MV-4-11 (cell line): ENCODE measurements around the gene SPOCK2.
"Not testable (repeated sequence)": the region's sequence is repeated elsewhere in the genome, so short reads cannot be mapped to it uniquely, and the experiment has no call there.

Experiments used
- DNase-seq: peaks from one replicate; lab custom pipeline; 2025; lab: John Stamatoyannopoulos, UW

The SPOCK2 gene, protein sequence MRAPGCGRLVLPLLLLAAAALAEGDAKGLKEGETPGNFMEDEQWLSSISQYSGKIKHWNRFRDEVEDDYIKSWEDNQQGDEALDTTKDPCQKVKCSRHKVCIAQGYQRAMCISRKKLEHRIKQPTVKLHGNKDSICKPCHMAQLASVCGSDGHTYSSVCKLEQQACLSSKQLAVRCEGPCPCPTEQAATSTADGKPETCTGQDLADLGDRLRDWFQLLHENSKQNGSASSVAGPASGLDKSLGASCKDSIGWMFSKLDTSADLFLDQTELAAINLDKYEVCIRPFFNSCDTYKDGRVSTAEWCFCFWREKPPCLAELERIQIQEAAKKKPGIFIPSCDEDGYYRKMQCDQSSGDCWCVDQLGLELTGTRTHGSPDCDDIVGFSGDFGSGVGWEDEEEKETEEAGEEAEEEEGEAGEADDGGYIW

DNA sequence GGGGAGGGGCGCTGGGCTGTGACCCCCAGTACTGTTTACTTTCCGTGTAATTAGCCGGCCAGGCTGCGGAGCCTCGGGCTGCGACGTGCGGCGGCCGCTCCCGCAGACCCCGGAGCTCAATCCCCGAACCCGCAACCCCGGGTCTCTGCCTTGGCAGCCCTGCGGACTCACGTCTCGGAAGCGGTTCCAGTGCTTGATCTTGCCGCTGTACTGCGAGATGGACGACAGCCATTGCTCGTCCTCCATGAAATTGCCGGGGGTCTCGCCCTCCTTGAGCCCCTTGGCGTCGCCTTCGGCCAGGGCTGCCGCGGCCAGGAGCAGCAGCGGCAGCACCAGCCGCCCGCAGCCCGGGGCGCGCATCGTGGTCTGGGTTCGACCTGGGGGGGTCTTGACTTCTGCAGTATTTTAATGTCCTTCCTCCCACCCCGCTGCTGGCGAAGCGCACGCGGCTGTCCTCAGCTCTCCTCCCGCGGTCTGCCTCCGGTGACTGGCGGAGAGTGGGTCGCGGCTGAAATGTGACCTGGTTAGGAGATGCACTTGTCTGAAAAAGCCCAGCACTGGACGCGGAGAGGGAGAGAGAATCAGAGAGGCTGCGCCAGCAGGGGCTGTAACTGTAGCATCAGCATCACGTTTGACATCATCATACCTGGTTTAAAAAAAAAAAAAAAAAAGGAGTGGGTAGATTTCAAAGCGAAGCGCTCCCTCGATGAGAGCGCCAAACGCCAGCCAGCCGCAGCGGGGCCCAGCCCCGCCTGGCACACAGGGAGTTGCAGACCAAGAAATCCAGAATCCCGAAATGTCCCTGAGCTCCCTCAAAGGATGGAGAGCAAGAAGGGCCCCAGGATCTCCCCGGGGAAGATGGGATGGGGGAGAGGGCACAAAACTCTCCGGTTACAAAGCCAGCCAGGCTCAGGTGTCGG, at the start of gene SPOCK2:
Gene SPOCK2, minus strand, starts transcription at position 583 of the 920 bp plus-strand sequence. Its CDS starts 223 bp downstream, at position 360.
- DNase-seq = peak; percentile 10

DNA sequence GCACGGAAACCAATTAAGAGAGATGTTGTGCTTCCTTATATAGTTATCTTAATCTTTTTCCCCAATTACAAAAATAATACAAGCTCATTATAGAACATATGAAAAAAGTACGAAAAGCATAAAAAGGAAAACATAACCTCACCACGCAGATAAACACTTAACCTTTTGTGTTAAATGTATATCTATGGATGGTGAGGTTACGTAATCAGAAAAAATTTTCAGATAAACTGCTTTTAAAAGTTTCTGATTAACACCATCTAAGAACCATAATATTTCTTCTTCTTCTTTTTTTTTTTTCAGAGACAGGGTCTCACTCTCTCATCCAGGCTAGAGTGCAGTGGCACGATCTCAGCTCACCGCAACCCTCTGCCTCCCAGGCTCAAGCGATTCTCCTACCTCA, 49.2 kb upstream of the SPOCK2 start:
- no peak for DNase-seq

DNA sequence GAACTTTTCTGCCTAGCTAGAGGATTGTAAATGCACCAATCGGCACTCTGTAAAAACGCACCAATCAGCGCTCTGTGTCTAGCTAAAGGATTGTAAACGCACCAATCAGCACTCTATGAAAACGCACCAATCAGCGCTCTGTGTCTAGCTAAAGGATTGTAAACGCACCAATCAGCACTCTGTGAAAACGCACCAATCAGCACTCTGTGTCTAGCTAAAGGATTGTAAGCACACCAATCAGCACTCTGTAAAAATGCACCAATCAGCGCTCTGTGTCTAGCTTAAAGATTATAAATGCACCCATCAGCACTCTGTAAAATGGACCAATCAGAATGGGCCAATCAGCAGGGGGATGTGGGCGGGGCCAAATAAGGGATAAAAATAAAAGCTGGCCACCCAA, 47.9 kb upstream of the SPOCK2 start:
- DNase-seq = not testable (repeated sequence)

DNA sequence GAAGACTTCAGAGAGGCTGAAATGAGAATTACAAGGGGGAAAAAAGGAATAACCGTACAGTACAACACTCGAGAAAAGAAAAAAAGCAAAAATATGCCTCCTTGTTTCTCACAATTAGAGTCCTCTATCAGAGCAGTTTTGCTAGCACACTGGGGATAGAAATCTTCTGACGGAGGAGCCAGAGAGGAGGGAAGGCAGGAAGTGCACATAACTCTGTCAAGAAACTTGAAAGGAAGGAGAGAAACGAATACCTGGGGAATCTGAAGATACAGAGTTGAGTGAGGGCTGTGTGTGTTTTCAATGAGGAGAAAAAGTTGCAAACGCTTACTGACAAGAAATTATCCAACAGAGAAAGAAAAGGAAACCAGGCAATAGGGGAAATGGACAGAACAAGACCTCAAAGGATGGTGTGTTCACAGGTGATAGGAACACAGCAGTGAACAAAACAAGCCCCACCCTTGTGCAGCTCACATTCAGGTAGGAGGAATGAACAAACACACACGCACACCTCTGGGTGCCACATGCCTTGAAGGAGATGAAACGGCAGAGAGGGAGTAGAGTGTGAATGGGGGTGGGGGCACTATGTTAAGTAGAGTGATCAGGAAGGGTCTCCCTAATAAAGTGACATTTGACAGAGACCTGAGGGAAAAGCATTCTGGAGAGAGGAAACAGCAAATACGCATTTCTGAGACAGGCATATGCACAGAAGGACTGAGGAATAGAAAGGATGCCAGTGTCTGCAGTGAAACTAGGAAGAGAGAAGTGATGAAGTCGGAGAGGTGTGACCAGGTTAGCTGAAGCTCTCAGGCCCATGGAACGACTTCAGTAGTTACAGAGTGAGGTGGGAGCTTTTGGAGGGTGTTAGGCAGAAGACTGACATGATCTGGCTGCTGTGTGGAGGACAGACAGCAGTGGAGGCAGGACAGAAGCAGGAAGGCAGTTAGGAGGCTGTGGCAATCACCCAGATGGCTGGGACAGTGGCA, 46.7 kb upstream of the SPOCK2 start:
- peak; percentile 20 for DNase-seq

DNA sequence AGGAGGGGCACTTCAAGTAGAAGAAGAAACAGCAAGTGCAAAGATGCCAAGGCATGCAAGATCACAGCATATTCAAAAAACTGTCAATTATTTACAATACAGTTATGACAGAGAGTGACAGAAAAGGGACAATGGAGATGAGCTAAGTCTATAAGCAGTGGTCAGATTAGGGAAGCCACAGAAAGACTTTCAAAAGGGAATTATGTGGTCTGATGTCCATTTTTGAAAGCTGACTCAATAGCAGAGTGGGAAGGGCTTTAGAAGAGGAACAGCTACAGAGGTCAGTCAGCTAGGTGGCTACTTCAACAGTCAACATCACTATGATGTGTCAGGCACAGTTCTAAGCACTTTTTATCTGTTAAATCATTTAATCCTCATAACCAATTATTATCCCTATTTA, 45.2 kb upstream of the SPOCK2 start:
- peak; percentile 92 for DNase-seq

DNA sequence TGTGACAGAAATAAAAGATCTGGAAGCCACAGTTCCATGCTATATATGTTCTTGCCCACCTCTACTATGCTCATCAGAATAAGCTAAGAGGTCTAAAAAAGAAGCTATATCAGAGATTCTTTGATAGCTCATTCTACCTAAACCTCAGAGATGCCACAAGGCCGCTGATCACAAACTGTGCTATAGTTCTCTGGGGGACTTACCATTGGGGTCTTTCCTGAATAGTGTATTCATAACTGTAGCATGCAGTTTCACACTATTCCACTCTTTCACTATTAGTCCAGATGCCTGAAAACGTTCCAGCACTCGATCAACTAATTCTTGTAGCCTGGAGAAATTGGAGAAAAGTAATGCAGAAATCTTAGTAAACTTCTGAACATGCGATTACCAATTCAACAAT, 44.5 kb upstream of the SPOCK2 start:
- DNase-seq = no peak

DNA sequence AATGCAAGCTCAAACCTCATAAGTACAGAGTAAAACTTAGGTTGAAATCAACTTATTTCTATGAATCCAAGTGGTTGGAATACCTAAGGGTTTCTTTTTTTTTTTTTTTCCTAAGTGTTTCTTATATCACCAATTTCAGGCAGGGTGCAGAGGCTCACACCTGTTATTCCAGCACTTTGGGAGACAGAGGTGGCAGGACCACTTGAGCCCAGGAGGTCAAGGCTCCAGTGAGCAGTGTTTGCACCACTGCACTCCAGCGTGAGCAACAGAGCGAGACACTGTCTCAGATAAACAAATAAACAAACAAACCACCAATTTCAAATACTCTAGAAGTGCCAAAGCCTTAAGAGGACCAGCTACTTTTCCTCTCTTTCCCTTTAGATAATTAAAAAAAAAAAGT, 39.2 kb upstream of the SPOCK2 start:
- DNase-seq = no peak

DNA sequence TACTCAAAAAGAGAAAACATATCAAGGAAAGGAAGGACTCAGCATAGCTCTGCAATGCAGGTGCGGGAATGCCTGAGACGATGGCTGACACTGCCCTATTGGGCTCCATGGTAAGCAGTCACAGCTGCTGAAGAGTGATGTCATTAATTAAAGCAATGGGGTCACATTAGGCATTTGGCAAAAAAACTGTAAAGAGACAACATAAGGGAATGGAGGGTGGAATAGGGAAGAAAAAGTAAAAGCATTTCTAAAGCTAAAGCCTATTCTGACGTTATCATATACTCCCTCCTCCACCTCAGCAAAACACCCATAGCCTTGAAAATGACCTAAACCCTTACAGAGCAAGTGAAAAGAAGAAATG, 38.5 kb upstream of the SPOCK2 start:
- DNase-seq = peak; percentile 26

DNA sequence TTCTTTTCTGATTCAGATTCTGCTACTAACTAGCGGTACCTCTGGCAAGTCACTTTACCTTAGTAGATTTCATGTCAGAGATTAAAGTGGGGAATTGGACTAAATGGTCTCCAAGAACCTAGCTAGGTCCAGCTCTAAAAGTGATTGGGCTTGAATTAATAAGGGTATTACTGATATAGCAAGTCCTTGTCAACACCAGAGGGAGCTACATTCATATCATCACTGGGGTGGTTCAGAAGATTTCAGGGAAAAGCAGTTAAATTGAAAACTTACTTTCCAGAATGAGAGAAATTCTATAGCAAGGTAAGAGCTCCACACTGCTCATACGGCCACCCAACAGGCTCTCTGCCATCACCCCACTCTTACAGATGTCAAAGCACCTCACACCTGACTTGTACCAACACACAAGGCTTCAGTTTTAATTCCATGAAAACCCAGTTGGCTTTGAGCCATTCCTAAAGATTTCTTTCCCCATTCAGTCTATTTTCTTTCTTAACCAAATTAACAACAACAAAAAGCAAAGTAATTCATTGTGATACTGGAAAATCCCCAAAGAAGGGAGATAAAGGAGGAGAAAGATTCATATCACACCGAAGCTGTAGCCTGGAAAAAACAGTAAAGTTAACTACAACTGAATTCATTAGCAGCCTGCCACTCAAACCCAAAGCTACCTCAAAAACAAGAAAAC, 38.0 kb upstream of the SPOCK2 start:
- peak; percentile 42 for DNase-seq

DNA sequence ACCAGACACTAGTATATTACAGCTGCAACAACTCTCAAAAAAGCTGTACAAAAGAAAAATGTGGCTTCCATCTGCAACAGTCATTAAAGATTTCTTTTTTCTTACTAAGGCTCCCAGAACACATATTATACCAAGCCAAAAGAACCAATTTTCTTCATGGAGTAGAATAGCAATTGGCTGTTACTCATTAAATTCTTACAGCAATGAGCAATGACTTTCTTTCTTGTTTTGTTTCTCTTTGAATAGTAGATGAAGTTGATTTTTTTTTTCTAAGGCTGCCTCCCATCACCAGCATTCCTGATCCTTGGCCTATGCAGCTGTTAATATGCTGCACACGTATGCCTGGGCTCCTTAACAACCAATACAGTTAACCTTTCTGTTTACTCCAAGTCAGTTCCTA, 36.6 kb upstream of the SPOCK2 start:
- DNase-seq = no peak

DNA sequence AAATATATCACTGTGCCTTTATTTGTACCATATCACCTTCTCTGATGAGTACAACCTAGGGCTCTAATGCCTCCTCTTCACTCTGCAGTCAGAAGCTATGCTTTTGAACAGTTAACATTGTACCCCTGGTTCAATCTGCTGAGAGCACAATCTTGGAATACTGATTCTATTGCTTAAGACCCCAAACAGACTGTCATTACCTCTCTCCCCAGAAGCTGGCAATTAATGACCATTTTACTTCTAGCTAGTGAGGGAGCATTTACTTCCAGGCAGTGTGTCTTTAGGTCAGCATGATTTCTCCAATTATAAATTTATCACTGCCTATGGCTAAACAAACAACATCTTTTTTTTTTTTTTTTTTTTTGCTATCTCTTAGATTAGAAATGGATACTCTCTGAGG, 36.0 kb upstream of the SPOCK2 start:
- no peak for DNase-seq

DNA sequence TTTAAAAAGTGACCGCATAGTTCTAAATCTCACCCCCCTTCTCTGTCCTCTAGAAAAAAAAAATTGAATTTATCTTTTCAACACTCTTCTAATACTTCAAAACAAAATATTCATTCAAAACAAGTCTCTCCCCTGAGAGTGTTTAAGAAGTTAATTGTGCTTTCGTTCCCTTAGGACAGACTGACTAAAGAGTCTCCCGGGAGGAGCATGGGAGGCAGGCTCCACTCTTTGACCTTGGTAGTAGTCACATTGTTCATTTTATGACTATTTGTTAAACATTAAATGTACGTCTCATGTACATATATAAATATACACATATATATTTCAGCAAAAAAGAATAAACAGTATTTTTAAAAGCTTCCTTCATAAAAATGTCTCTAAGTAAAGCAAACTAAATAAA, 35.3 kb upstream of the SPOCK2 start:
- DNase-seq = no peak

DNA sequence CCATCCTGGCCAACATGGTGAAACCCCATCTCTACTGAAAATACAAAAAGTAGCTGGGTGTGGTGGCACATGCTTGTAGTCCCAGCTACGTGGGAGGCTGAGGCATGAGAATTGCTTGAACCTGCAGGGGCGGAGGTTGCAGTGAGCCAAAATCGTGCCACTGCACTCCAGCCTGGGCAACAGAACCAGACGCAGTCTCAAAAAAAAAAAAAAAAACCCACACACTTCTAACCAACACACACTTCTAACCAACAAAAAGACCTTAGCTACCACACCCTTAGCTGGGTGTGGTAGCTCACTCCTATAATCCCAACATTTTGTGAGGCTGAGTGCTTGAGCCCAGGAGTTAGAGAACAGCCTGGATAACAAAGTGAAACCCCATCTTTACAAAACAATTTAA, 33.9 kb upstream of the SPOCK2 start:
- DNase-seq = no peak

DNA sequence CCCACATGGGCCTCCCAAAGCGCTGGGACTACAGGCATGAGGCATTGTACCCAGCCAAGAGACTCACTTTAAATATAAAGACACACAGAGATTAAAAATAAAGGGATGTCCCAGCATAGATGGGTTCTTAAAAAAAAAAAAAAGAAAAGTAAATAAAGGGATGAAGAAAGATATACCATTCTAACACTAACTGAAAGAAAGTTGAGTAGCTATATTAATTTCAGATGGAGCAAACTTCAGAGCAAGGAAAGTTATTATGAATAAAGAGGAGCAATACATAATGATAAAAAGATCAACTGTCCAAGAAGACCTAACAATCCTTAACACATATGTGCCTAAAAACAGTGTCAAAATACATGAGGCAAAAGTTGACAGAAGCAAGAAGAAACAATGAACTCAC, 33.0 kb upstream of the SPOCK2 start:
- no peak for DNase-seq

DNA sequence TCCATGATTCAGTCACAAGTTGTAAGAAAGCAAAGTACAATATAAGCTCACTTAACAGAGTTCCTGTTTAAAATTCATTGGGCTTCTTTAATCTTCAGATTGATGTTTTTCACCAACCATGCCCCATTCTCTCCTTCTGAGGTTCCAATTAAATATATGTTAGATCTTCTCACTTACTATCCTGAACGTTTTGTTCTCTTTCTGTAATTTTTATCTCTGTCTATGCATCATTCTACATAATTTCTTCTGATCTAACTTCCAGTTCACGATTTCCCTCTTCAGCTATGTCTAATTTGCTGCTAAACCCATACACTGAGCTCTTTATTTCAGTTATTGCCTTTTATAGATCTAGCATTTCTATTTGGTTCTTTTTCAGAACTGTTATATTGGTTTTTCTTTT, 28.0 kb upstream of the SPOCK2 start:
- no peak for DNase-seq

DNA sequence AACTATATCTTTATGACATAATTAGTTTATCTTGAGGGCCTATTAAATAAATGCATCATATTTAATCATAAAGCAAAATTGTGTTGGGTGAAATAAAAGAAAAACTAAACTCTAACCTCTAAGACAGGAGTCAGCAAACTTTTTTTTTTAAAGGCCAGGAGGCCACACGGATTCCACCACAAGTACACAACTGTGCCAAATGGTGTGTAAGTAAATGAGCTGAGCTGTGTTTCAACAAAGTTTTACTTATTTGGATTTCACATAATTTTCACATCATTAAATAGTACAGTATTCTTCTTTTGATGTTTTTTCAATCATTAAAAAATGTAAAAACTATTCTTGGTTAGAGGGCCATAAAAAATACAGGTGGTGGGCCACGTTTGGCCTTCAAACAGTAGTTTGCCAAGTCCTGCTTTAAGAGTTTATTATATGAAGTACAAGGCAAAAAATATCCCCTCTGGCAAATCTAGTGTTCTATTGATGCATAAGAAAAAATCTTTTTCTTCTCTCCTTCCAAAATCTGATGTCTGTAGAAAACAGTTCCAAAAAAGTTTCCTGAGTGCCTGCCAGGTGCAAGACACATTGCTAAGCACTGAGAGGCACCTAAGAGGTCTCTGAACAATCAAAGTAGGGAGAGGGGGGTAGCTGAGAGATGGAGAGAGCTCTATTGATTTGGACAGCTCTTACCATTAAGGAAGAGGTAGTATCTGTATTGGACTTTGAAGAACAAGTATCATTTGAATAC, 26.5 kb upstream of the SPOCK2 start:
- no peak for DNase-seq

DNA sequence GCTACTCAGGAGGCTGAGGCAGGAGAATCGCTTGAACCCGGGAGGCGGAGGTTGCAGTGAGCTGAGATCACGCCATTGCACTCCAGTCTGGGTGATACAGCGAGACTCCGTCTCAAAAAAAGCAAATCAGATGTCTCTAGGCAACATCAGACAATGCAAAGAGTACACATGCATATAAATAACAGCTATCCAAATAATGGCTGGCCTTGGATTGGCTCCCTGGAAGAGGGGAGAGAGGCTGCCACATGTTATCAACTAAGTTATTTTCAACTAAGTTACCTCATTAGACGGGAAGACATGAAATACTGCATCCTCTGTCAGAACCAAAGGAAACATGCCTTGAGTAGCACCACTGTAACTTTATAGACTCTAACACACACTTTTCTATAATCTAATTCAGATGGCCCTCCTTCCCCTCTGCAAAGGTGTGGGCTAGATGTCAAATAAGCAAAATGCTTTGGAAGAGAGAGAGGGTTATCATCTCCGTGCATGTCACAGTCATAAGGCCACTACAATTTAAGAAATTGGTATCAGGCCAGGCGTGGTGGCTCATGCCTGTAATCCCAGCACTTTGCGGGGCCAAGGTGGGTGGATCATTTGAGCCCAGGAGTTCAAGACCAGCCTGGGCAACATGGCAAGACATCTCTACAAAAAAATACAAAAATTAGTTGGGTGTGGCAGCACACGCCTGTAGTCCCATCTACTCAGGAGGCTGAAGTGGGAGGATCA, 22.5 kb upstream of the SPOCK2 start:
- DNase-seq = no peak

DNA sequence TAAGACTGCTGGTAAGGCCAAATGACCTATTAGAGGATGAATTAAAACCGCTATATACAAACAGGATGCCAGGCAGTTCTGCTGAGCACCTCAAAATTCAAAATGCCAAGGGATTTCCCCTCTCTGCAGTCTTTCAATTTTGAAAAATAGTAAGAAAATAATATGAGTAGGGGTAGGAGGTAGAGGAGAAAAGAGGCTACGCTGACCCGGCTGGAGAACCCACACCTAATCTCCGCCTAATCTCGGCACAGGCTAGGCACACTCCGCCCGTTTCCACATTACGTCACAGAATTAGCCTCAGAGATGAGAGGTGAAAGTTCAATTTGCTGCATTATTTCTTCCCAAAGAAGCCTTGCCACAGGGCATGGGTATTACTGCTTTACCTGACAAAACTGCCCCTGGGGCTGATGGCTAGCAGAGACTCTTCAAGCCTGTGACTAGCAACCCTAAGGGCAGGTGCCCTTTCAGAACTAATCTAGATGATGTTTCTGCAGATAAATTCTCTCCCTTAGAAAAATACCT, 21.3 kb upstream of the SPOCK2 start:
- no peak for DNase-seq

DNA sequence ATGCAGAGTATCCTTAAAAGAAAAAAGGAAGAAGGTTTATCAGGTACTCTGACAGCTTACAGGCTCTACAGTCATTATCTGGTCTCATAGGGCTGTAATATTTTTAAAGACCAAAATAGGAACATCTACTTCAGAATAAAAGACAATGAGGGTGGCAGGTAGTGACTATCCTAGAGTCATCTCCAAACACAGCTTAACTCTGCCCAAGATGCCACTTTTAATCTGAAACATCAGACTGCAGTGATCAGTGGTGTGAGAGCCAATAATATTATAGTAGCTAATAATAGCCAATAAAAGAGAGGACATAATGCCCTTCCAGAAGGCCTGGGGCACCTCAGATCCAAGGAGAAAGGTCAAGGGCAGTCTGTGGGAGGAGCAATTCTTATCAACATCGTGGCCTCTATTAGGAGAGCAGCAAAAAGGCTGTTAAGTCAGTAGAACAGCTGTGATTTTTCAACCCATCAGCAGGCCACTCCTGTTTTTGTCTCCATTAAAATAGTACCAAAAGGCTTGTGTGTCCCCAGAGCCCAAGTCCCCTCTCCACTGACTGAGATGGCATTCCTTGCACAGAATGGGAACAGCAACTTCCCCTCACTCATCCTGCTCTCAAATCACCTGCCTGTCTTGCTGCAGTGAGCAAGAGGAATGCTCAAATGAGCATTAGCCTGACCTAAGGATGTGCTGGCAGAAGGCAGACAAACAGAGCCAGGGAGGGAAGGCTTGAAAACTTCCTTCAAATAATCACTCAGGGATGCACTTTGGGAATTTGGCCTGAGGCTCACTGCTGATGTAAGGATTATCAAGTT, 20.7 kb upstream of the SPOCK2 start:
- DNase-seq = no peak
